GOT3 (cell line): ENCODE data around the gene KIAA1958.
"Not testable (repeated sequence)": the region's sequence is repeated elsewhere in the genome, so short reads cannot be mapped to it uniquely, and the experiment has no call there.

Experiments used
- DNase-seq: peaks from one replicate; lab custom pipeline; 2025; ENCODE audit warnings: mixed read lengths; lab: John Stamatoyannopoulos, UW

The KIAA1958 gene

GRCh38 chr9:112555844-112556482 lies 69.3 kb downstream of the KIAA1958 start:
- DNase-seq: no peak

- no peak for DNase-seq
These were observed 70.1 kb downstream of the KIAA1958 start for GRCh38 chr9:112556497-112557442.

GRCh38 chr9:112558476-112558875 lies 71.8 kb downstream of the KIAA1958 start:
- DNase-seq: no peak

GRCh38 chr9:112558978-112559377 lies 72.4 kb downstream of the KIAA1958 start:
- no peak for DNase-seq

- DNase-seq: no peak
These were observed 73.2 kb downstream of the KIAA1958 start for GRCh38 chr9:112559629-112560413.

GRCh38 chr9:112562235-112562958 lies 75.8 kb downstream of the KIAA1958 start:
- no peak for DNase-seq

- DNase-seq: no peak
These were observed 82.6 kb downstream of the KIAA1958 start for GRCh38 chr9:112569186-112569585.

- no peak for DNase-seq
These were observed 84.1 kb downstream of the KIAA1958 start for GRCh38 chr9:112570671-112571167.

- no peak for DNase-seq
These were observed 85.2 kb downstream of the KIAA1958 start for GRCh38 chr9:112571624-112572355.

GRCh38 chr9:112572416-112572815 lies 85.8 kb downstream of the KIAA1958 start:
- DNase-seq: no peak

GRCh38 chr9:112574008-112574407 lies 87.4 kb downstream of the KIAA1958 start:
- DNase-seq: no peak

- DNase-seq: no peak
These were observed 88.5 kb downstream of the KIAA1958 start for GRCh38 chr9:112575107-112575506.

- no peak for DNase-seq
These were observed 95.0 kb downstream of the KIAA1958 start for GRCh38 chr9:112581469-112582176.

- DNase-seq: no peak
These were observed 96.0 kb downstream of the KIAA1958 start for GRCh38 chr9:112582371-112583262.

GRCh38 chr9:112586599-112587155 lies 100.0 kb downstream of the KIAA1958 start:
- DNase-seq: no peak

- DNase-seq: not testable (repeated sequence)
These were observed 105.2 kb downstream of the KIAA1958 start for GRCh38 chr9:112591875-112592274.

GRCh38 chr9:112599732-112600131 lies 113.1 kb downstream of the KIAA1958 start:
- no peak for DNase-seq

- no peak for DNase-seq
These were observed 115.0 kb downstream of the KIAA1958 start for GRCh38 chr9:112601636-112602035.

- no peak for DNase-seq
These were observed 118.2 kb downstream of the KIAA1958 start for GRCh38 chr9:112604790-112605189.
